HG03064 (cell line): ENCODE measurements around the gene LGR6.
A peak's percentile ranks its signal among the peaks of the same experiment; 100 is the strongest.
"Not testable (repeated sequence)": the region's sequence is repeated elsewhere in the genome, so short reads cannot be mapped to it uniquely, and the experiment has no call there.

Source experiments
- ATAC-seq: cut with Tn5 transposase; IDR thresholded peaks from one replicate; pipeline ENCODE4 v1.9.1; 2021; ENCODE audit warnings: low read depth; ENCODE audit not compliant: unreplicated experiment

Gene LGR6, protein sequence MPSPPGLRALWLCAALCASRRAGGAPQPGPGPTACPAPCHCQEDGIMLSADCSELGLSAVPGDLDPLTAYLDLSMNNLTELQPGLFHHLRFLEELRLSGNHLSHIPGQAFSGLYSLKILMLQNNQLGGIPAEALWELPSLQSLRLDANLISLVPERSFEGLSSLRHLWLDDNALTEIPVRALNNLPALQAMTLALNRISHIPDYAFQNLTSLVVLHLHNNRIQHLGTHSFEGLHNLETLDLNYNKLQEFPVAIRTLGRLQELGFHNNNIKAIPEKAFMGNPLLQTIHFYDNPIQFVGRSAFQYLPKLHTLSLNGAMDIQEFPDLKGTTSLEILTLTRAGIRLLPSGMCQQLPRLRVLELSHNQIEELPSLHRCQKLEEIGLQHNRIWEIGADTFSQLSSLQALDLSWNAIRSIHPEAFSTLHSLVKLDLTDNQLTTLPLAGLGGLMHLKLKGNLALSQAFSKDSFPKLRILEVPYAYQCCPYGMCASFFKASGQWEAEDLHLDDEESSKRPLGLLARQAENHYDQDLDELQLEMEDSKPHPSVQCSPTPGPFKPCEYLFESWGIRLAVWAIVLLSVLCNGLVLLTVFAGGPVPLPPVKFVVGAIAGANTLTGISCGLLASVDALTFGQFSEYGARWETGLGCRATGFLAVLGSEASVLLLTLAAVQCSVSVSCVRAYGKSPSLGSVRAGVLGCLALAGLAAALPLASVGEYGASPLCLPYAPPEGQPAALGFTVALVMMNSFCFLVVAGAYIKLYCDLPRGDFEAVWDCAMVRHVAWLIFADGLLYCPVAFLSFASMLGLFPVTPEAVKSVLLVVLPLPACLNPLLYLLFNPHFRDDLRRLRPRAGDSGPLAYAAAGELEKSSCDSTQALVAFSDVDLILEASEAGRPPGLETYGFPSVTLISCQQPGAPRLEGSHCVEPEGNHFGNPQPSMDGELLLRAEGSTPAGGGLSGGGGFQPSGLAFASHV

GRCh38 chr1:202193614-202194327, at the start of gene LGR6:
Gene LGR6 (plus strand): TSS chr1:202193799. CDS start chr1:202193990, 191 bp downstream.
- ATAC-seq, result no peak

GRCh38 chr1:202144402-202145067, 49.1 kb upstream of the LGR6 start, which contains the start of gene ARL8A:
Gene ARL8A (minus strand): TSS chr1:202144737. CDS start chr1:202144572, 165 bp downstream.
- peak; percentile 54 for ATAC-seq

GRCh38 chr1:202145068-202145743, 48.4 kb upstream of the LGR6 start:
- ATAC-seq, result no peak

- not testable (repeated sequence) for ATAC-seq
Observed at GRCh38 chr1:202145744-202146140, 47.9 kb upstream of the LGR6 start.

DNA sequence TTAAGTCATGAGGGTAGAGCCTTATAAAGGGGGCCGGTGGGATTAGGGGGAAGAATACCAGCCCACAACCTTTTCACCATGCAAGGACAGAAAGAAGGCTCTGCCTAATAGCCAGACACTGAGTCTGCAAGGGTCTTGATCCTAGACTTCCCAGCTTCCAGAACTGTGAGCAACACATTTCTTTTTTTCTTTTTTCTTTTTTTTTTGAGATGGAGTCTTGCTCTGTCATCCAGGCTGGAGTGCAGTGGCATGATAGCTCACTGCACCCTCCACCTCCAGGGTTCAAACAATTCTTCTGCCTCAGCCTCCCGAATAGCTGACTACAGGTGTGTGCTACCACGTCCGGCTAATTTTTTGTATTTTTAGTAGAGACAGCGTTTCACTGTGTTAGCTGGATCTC, 47.3 kb upstream of the LGR6 start:
- ATAC-seq, result no peak

- no peak for ATAC-seq
Observed at GRCh38 chr1:202146993-202147392, 46.6 kb upstream of the LGR6 start.

- no peak for ATAC-seq
Observed at GRCh38 chr1:202148391-202148790, 45.2 kb upstream of the LGR6 start.

DNA sequence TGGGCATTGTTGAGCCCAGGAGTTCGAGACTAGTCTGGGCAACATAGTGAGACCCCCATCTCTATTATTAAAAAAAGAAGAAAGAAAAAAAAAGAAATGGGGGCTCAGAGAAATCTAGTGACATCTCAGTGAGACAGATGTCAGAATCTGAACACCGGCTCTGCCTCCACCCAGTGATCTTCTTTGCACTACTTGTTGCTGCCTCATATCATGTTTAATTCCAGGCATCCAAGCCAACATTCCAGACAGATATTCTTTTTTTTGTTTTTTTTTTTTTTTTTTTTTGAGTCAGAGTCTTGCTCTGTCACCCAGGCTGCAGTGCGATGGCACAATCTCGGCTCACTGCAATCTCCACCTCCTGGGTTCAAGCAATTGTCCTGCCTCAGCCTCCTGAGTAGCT, 44.0 kb upstream of the LGR6 start:
- no peak for ATAC-seq

GRCh38 chr1:202150187-202150586, 43.4 kb upstream of the LGR6 start:
- no peak for ATAC-seq

GRCh38 chr1:202150602-202151001, 43.0 kb upstream of the LGR6 start:
- ATAC-seq, result no peak

GRCh38 chr1:202151045-202151444, 42.6 kb upstream of the LGR6 start:
- ATAC-seq, result no peak

GRCh38 chr1:202152399-202152798, 41.2 kb upstream of the LGR6 start:
- no peak for ATAC-seq

GRCh38 chr1:202153284-202153683, 40.3 kb upstream of the LGR6 start:
- no peak for ATAC-seq

DNA sequence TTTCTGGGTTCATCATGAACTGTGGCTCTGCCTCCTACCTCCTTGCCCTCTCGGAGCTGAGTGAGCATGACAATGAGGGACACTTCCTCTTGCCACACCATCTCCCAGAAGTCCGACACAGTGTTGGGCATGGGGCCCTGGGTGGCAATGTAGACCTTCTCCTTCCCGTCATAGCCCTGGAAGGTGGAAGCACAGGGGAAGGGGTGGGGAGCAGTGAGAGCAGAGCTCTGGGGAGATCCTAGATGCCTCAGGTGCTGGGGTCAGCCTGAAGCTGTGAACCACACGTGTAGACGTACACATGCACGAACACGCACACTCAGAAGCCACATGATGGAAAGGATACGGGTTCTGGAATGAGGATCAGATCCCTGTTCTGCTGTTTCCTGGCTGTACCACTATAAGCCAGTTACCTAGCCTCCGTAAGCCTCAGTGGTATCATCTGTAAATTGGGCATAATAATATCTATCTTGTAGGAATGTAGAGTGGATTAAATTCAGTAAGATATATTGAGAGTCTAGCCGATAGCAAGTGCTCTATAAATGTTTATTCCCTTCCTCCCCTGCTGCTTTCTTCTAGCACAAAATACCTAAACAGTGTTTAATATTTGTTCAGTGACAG, 39.3 kb upstream of the LGR6 start:
- no peak for ATAC-seq

GRCh38 chr1:202154766-202155477, 38.7 kb upstream of the LGR6 start:
- no peak for ATAC-seq

DNA sequence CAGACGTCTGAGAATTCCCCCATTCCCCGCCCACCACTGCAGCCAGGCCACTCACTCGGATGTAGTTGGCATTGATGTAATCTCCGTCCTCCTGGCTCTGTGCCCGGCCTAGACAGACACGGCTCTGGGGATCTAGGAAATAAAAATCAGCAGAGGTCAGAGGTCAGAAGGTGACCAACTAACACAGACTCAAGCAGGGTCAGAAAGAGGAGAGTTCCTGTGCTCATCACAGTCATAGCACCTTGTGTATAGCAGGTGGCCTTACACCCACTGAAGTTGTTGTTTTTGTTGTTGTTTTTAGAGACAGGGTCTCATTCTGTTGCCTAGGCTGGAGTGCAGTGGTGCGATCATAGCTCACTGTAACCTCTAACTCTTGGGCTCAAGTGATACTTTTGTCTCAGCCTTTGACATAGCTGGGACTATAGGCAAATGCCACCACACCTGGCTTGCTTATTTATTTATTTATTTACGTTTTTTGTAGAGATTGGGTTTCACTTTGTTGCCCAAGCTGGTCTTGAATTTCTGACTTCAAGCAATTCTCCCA, 38.0 kb upstream of the LGR6 start:
- no peak for ATAC-seq

- ATAC-seq, result no peak
Observed at GRCh38 chr1:202156590-202156989, 37.0 kb upstream of the LGR6 start.

- no peak for ATAC-seq
Observed at GRCh38 chr1:202157945-202158344, 35.7 kb upstream of the LGR6 start.
